HK-2 (cell line): ENCODE data around the gene MIGA2.
A peak's percentile ranks its signal among the peaks of the same experiment; 100 is the strongest.

Experiments used
- DNase-seq: peaks from one replicate; pipeline ENCODE4 v3.0.0-alpha.2; 2018; ENCODE audit not compliant: unreplicated experiment

The MIGA2 gene

DNA sequence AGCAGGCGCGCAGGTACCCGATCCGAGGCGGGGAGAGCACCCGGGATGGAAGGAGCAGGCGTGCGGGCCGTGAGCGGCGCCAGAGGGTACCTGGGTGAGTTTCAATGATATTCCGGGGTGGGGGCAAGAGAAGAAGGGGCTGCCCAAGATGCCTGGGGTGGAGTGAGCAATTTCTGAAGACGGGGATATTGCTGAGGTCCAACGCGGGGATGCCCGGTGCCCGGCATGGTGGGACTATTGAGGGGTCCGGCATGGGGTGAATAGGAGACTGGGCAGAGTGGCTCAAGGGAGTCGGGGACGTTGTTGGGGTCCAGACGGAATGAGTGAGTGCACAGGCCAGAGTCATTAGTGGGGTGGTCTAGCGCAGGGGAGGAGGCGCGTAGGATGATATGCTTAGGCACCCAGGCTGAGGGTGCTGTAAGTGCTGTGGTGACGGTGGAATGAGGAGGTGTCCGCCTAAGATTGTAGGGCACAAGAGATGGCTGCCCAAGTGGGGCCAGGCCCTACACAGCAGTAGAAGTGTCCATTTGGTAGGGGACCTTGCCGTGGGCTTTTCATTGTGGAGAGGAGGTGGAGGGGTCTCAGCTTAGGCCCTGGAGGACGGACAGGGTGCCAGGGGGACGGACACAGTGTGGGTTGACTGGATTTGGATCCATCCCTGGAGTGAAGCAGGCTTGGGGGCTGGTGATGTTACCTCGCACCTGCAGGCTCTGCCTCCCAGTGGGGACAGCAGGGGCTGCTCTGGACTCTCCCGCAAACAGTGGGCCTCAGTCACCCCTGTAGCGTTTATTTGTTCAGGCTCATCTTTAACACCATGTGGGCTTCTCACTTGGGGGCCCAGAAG lies 719 bp downstream of the MIGA2 start:
- no peak for DNase-seq

DNA sequence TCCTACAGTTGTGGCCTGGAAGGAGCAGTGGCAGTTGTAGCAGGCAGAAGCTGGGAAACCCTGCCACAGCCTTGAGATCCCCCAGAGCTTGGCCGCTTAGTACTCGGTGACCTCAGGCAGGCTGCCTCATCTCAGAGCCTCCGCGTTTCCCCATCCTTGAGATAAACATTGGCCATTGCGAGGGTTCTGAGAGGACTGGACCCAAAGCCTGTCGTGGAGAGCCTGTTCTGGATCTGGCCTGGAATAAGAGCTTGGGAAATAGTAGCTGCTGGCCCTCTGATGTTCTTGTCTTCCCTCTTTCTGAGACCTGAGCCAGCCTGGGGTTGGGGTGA lies 1.3 kb downstream of the MIGA2 start:
- DNase-seq, result no peak

GRCh38 chr9:129038109-129038852 lies 1.9 kb downstream of the MIGA2 start:
- no peak for DNase-seq

GRCh38 chr9:129040113-129040643 lies 3.8 kb downstream of the MIGA2 start:
- DNase-seq, result no peak

DNA sequence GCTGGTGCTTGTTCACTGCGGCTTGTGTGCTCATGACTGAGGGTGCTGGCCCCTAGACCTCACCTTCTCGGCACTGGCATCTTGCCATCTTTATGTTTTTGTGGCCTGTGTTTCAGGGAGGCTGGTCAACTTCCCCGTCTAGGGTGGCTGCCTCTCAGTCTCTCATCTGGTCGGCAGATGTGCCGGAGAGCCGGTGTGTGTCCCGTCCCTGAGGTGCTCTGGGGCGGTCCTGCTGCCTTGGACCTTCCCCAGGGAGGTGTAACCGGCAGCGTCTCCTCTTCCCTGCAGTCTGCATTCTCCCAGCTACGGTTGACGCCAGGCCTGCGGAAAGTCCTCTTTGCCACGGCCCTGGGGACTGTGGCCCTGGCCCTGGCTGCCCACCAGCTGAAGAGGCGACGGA lies 5.6 kb downstream of the MIGA2 start:
- DNase-seq, result no peak

- no peak for DNase-seq
Observed at GRCh38 chr9:129052592-129052991, 16.2 kb downstream of the MIGA2 start.

- no peak for DNase-seq
Observed at GRCh38 chr9:129053020-129053419, 16.6 kb downstream of the MIGA2 start.

DNA sequence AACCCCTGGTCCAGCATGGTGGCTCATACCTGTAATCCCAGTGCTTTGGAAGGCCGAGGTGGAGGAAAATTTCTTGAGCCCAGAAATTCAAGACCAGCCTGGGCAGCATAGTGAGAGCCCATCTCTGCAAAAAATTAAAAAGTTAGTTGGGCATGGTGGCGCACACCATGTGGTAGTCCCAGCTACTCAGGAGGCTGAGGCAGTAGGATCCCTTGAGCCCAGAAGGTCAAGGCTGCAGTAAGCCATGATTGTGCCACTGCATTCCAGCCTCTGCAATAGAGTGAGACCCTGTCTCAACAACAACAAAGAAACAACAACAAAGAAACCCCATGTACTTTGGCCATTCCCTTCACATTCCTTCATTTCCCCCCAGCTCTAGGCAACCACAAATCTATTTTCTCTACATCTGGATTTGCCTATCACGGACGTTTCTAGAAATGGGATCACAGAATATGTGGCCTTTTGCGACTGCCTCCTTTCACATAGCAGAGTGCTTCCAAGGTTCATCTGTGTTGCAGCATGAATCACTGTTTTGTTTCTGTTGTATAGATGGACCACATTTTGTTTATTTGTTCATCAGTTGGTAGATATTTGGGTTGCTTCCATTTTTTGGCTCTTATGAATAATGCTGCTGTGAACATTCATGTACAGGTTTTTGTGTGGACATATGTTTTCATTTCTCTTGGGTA lies 17.9 kb downstream of the MIGA2 start:
- no peak for DNase-seq

DNA sequence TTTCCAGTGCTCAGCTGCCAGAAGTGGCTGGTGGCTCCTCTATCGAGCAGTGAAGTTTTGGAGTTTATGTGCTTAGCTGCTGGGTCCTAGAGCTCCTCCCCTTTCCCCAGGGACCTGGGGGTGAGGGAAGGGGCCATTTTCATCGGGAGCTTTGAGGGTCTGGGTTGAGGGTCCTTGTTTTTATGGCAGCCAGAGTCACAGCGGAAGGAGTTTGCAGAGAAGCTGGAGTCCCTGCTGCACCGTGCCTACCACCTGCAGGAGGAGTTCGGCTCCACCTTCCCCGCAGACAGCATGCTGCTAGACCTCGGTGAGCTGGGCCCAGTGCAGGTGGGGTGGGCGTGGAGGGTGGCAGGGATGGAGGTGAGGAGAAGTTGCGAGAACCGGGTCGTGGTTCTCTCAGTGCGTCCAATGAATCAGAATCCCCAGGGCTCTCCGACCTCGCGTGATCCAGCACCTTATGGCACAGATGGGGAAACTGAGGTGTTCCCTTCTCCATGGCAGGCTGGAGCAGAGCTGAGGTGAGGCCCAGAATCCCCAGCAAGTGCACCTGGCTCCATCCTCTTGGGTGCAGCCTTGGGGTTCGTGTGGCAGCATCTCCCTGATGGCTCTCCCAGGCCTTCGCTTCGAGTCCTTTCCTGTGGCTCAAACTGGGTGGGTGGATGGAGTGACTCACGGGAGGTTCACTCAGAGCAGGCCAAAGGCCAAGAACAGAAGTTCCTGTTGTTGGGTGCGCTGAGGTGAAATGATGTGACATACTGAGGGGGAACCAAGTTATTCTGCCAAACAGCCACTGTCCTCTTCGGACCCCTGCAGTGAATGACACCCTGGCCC lies 22.8 kb downstream of the MIGA2 start:
- DNase-seq, result peak; percentile 45

DNA sequence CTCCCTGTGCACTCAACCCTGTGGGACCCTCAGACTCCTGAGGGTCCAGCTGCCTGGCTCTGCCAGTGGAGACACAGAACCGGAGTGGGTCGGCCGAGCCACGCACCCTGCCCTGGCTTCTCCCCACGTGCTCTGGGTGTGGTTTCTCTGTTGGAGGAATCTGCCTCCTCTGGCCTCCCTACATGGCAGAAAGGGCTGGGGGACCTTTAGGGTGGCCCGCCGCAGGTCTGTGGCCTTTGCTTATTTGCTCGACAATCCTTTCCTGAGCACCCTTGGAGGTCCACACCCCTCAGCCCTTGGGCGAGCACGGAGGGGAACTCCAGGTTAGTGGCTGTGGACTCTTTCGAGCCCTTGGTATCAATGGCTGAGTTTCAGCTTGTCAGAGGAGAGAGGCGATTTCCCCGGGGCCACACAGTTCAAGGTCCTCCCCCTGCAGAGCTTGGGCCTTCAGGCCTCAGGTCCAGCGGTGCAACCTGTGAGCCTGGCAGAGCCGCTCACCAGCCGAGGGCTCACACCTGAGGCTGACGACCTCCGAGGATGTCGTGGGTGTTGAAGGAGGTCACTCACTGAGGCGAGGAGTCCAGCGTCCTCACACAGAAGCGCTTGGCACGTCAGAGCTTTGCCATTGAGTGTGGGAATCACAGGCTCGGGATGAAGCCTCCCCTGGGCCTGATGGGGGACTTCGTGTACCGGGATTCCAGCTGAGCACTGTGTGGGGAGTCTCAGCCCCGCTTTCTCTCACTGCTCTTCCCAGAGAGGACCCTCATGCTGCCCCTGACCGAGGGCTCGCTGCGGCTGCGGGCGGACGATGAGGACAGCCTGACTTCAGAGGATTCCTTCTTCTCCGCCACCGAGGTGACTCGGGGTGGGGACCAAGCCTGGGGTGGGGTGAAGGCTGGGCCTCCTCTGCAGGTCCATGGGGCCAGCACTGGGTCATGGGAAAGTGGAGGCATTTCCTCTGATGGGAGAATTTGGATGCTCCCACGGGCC lies 23.7 kb downstream of the MIGA2 start:
- no peak for DNase-seq

- no peak for DNase-seq
Observed at GRCh38 chr9:129060991-129061390, 24.6 kb downstream of the MIGA2 start.

DNA sequence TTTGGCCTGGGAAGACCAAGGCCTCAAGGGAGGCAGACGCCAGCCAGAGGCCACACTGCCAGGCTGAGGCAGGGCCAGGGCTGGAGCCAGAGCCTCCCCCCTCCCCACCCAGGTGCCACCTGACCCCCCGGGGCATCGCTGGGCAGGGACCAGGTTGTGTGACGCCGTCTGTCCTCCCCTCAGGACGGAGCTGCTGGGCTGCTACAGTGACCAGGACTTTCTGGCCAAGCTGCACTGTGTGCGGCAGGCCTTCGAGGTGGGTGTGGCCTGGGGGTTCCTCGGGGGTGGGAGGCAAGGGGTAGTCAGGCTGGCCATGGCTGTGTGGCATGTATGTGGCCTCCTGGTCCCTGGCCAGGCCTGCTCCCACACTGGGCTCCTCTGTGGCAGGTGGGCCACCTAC lies 26.6 kb downstream of the MIGA2 start:
- DNase-seq, result no peak

GRCh38 chr9:129064499-129064908 lies 28.1 kb downstream of the MIGA2 start:
- no peak for DNase-seq

GRCh38 chr9:129068110-129068509 lies 31.7 kb downstream of the MIGA2 start:
- DNase-seq, result no peak

GRCh38 chr9:129068990-129069861 lies 32.8 kb downstream of the MIGA2 start:
- DNase-seq, result no peak

GRCh38 chr9:129069862-129070641 lies 33.6 kb downstream of the MIGA2 start:
- no peak for DNase-seq

DNA sequence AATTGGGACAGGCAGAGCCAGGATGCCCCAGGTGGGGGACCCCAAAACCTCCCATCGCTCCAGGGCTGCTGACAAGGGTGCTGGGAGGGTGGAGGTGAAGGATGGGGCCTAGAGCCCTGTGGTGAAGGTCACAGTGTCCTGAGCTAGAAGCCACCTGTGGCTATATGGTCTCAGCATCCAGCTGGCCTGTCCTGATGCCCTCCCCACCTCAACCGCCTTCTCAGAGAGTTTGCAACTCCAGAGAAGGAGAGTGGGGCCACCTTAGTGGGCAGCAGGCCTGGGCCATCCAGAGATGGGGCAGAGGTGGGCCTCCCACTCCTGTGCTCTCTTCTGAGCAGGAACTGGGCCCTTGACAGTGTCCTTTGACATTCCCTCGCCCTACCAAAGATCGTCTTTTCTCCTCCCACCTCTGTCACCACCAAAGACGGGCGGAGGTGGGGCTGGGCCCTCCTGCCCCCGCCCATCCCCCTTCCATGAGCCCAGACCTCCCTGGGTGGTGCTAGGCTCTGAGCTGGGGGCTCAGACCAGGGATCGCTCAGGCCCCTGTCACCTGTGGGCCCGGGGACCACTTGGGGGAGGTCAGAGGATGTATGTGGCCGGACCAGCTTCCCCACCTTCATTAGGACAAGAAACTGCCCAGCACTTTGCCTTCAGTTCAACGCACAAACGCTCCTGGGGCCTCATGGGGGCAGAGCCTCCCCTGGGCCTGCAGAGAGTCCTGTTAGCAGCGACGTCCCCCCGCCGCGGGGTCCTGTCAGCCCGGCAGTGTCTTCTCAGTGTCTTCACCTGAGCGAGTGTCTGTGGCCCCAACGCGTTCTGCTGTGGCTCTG lies 34.5 kb downstream of the MIGA2 start:
- DNase-seq, result no peak
